GM19023 (cell line): Measurements from ENCODE around the gene PGAM5.

Experiments
- ATAC-seq: cut with Tn5 transposase; IDR thresholded peaks from one replicate; pipeline ENCODE4 v1.9.1; 2021; ENCODE audit warnings: mild to moderate bottlenecking, moderate library complexity; ENCODE audit not compliant: unreplicated experiment

PGAM5 gene

GRCh38 chr12:132719141-132719953 lies 8.7 kb downstream of the PGAM5 start:
- ATAC-seq: no peak

- ATAC-seq: no peak
Observed at GRCh38 chr12:132719954-132720324, 9.3 kb downstream of the PGAM5 start.

DNA sequence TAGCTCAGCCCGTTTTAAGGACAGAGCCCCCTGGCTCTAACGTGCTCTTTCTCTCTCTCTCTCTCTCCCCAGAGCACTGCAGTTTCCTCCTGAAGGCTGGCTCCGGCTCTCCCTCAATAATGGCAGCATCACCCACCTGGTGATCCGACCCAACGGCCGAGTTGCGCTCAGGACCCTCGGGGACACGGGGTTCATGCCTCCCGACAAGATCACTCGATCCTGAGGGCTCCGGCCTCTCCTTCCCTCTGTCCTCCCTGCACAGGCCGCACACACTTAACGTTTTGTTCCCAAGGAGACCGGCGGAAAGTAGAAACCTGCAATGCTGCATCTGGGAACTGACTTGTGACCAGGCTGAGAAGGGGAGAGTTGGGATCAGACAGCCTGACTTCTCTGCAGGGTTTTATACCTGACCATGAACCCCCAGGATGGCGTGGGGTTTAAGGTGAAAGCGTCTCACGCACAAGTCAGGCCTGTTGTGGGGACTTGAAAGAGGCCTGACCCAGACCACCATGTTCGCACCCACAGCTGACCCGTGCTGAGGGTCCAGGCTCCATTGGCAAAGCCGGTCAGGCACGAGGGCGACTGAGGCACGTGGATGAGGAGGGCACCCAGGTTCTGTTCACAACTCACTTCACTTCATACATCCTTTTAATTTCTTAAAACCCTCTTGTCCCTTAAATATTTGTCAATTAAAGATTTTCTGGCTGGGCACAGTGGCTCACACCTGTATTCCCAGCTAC lies 10.1 kb downstream of the PGAM5 start:
- ATAC-seq: no peak

DNA sequence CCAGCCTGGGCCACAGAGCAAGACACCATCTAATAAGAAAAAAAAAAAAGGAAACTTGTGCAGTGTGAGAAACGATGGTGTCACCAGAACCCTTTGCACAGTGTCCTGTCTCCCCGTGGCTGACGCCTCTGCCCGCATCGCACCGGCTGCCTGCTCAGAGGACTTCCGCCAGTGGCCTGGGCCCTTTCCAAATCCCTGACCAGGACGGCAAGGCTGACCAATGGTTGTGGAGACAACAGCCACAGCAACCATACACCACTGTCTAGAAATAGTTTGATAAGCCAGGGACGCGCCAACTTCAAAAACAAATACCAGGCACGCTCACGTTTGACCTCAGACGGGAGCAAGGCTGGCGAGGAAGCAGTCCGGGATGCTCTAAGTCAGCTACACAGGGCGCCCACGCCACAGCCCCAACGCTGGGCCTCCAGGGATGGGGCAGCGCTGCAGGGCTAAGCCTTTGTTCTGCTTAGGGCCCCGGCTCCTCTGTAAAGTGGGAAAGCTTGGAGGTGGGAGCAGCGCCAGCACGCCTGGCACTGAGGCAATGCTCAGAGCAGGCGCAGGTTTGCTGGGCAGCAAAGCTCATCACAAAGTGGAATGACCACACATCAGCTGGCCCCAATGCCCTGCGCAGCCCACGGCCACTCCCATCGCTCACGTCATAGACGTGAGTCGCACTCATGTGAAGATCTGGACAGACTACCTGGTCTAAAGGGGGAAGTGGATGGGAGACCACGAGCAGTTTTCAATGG lies 12.5 kb downstream of the PGAM5 start:
- no peak for ATAC-seq

DNA sequence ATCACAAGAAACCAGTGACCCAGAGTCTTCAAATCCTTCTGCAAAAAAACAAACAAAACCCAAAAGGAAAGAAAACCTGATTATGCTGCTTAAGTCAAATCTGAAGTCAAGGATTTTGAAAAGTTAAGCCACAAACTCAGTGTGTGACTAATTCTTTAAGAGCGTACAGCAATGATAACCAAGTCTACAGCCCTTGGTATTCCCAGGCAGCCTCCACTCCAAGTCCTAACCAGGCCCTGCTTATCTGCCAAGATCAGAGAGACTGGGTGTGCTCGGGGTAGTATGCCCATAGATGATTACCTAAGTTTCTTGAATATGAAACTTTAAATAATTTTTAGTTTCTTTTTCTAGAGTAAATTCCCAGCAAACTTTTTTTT lies 13.1 kb downstream of the PGAM5 start:
- no peak for ATAC-seq

- no peak for ATAC-seq
Observed at GRCh38 chr12:132724506-132725241, 14.0 kb downstream of the PGAM5 start.

GRCh38 chr12:132726386-132726785 lies 15.7 kb downstream of the PGAM5 start:
- no peak for ATAC-seq

- ATAC-seq: no peak
Observed at GRCh38 chr12:132727091-132727794, 16.6 kb downstream of the PGAM5 start.

DNA sequence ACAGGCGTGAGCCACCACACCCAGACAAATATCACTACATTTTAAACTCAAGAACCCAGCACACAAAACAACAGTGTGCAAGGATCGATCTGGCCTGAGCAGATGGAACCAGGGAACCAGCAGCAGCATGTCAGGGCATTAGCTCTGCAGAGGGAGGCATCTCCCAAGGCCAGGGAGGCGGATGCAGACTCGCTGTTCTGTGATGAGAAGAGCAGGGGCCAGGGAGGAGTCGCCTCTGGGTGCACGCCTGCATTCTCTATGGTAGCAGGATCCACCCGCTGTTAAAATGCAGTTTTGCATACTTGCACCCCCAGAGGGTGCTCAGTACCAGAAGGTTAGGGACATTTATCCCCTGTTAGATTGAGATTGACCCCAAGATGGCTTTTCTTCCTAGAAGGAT lies 17.9 kb downstream of the PGAM5 start:
- ATAC-seq: no peak

DNA sequence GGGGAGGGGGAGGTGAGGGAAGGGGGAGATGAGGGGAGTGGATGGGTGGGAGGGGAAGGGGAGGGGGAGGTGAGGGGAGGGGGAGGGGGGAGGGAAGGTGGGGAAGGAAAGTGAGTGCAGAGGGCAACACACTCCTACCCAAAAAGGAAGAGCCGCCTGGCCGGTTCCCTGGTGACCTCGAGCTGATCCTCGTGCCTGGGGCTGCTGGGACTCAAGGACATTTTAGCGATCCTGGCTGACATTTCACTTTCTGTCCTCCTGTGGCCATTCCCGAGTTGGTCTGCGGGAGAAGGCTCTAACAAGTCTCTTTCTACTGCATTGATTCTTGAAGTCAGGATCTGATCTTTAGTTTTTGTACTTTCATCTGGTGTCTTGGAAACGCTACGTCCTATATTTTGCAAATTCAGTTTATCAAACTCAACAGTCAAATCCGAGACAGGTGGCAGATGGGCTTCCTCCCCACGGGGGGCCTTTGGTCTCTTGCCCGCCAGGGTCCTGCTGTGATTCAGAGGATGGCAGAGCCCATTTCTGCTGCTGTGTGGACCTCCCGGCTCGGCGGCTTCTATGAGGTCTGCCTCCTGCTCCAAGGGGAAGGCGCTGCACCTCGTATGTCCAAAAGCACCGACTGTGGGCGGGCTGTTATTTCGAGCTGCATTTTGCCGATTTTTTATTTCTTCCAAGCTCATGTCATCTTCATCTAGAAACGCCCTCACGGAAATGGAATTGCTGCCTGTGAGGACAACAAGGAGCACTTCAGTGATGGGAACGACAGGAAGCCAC lies 19.1 kb downstream of the PGAM5 start:
- no peak for ATAC-seq

- ATAC-seq: no peak
Observed at GRCh38 chr12:132730353-132730752, 19.7 kb downstream of the PGAM5 start.

DNA sequence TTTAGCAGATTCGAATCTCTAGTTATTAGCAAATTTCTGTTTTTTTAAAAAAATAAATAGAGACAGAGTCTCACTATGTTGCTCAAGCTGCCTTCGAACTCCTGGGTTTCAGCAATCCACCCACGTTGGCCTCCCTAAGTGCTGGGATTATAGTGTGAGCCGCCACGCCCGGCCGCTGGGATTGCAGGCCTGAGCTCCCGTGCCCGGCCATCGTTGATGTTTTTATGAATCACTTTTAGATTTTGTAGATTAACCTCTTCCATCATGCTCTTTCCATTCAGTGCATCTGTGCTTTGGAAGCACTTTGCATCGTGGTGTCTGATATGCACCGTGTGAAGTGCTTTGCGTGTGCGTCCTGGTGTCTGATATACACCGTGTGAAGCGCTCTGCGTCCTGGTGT lies 20.9 kb downstream of the PGAM5 start:
- no peak for ATAC-seq

GRCh38 chr12:132734206-132734605 lies 23.6 kb downstream of the PGAM5 start:
- ATAC-seq: no peak

GRCh38 chr12:132735496-132735895 lies 24.9 kb downstream of the PGAM5 start:
- ATAC-seq: no peak

GRCh38 chr12:132736378-132736777 lies 25.7 kb downstream of the PGAM5 start:
- no peak for ATAC-seq

- ATAC-seq: no peak
Observed at GRCh38 chr12:132736913-132737312, 26.3 kb downstream of the PGAM5 start.

GRCh38 chr12:132739600-132740312 lies 29.1 kb downstream of the PGAM5 start:
- ATAC-seq: no peak

DNA sequence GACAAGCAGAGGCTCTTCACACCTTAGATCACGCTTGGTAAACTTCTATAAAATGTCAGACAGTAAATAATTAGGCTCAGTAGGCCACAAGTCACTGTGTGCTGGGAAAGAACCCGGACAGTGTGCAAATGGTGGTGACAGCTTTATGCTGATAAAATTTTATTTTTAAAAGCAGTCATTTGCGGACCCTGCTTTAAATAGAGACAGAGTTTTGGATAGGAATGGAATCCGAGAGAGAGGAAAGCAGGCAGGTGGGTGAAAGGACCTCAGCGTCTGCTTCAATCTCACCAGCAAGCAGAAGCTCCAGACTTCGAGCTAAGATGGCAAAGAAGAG lies 29.6 kb downstream of the PGAM5 start:
- ATAC-seq: no peak

GRCh38 chr12:132740652-132741051 lies 30.0 kb downstream of the PGAM5 start:
- ATAC-seq: no peak
